HEK293 (cell line): Measurements from ENCODE around the gene DDN.

Experiments used
- GLI2 ChIP-seq: fragments of 450-650 bp; formaldehyde crosslinking; IDR thresholded peaks from 2 replicates; pipeline ENCODE4; 2017; ENCODE audit warnings: missing biosample characterization, missing genetic modification characterization, low read depth, borderline replicate concordance
- KLF9 ChIP-seq: fragments of 450-650 bp; formaldehyde crosslinking; IDR thresholded peaks from 2 replicates; pipeline ENCODE4 v1.5.1; 2016; ENCODE audit warnings: missing biosample characterization, missing genetic modification characterization, low read depth
- MYNN ChIP-seq: fragments of 450-650 bp; formaldehyde crosslinking; IDR thresholded peaks from 2 replicates; pipeline ENCODE4 v1.5.1; 2016; ENCODE audit warnings: missing biosample characterization, missing genetic modification characterization, borderline replicate concordance
- TRIM28 ChIP-seq: IDR thresholded peaks from 2 replicates; pipeline ENCODE4 v1.6.1; 2011; ENCODE audit warnings: low read length, control low read depth, borderline replicate concordance
- YY1 ChIP-seq: fragments of 450-650 bp; formaldehyde crosslinking; IDR thresholded peaks from 2 replicates; pipeline ENCODE4 v1.5.1; 2018; ENCODE audit warnings: missing biosample characterization, missing genetic modification characterization
- ZBTB26 ChIP-seq: fragments of 450-650 bp; formaldehyde crosslinking; optimal IDR thresholded peaks from 2 replicates; pipeline ENCODE3; 2016; ENCODE audit warnings: missing biosample characterization, mild to moderate bottlenecking, missing genetic modification characterization
- ZNF146 ChIP-seq: fragments of 450-650 bp; formaldehyde crosslinking; IDR thresholded peaks from 2 replicates; pipeline ENCODE4 v1.5.1; 2016; ENCODE audit warnings: missing biosample characterization, missing genetic modification characterization
- ZNF174 ChIP-seq: fragments of 450-650 bp; formaldehyde crosslinking; IDR thresholded peaks from 2 replicates; pipeline ENCODE4 v1.5.0; 2017; ENCODE audit warnings: missing biosample characterization, mild to moderate bottlenecking, missing genetic modification characterization
- ZNF184 ChIP-seq: fragments of 450-650 bp; IDR thresholded peaks from 2 replicates; pipeline ENCODE4 v1.5.1; 2018; ENCODE audit warnings: missing biosample characterization, mild to moderate bottlenecking, missing genetic modification characterization
- ZNF777 ChIP-seq: fragments of 450-650 bp; formaldehyde crosslinking; IDR thresholded peaks from 2 replicates; pipeline ENCODE4 v1.5.1; 2017; ENCODE audit warnings: missing biosample characterization, missing genetic modification characterization, borderline replicate concordance
- ZXDB ChIP-seq: fragments of 450-650 bp; formaldehyde crosslinking; IDR thresholded peaks from 2 replicates; pipeline ENCODE4 v1.5.1; 2016; ENCODE audit warnings: missing biosample characterization, missing genetic modification characterization
- TF ChIP-seq, protein P1 (sequence below): fragments of 450-650 bp; formaldehyde crosslinking; IDR thresholded peaks from 2 replicates; pipeline ENCODE4 v1.5.1; 2016; ENCODE audit warnings: missing biosample characterization, missing genetic modification characterization
- TF ChIP-seq, protein P2 (sequence below): fragments of 450-650 bp; formaldehyde crosslinking; IDR thresholded peaks from 2 replicates; pipeline ENCODE4 v1.5.1; 2016; ENCODE audit warnings: missing biosample characterization, missing genetic modification characterization, low read depth
- TF ChIP-seq, protein P3 (sequence below): fragments of 450-650 bp; formaldehyde crosslinking; IDR thresholded peaks from 2 replicates; pipeline ENCODE4 v1.5.1; 2016; ENCODE audit warnings: missing biosample characterization, missing genetic modification characterization

- no peak for TF ChIP-seq ZNF174 (tag by site-specific recombination)
- no peak for TF ChIP-seq MYNN (tag by site-specific recombination)
- TF ChIP-seq TRIM28 = no peak
- TF ChIP-seq, protein P1, sequence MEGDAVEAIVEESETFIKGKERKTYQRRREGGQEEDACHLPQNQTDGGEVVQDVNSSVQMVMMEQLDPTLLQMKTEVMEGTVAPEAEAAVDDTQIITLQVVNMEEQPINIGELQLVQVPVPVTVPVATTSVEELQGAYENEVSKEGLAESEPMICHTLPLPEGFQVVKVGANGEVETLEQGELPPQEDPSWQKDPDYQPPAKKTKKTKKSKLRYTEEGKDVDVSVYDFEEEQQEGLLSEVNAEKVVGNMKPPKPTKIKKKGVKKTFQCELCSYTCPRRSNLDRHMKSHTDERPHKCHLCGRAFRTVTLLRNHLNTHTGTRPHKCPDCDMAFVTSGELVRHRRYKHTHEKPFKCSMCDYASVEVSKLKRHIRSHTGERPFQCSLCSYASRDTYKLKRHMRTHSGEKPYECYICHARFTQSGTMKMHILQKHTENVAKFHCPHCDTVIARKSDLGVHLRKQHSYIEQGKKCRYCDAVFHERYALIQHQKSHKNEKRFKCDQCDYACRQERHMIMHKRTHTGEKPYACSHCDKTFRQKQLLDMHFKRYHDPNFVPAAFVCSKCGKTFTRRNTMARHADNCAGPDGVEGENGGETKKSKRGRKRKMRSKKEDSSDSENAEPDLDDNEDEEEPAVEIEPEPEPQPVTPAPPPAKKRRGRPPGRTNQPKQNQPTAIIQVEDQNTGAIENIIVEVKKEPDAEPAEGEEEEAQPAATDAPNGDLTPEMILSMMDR = no peak
- no peak for TF ChIP-seq ZBTB26 (tag by site-specific recombination)
- TF ChIP-seq ZNF777 (tag by site-specific recombination) = no peak
- TF ChIP-seq KLF9 (tag by site-specific recombination) = no peak
- no peak for TF ChIP-seq ZNF184 (tag by site-specific recombination)
- TF ChIP-seq, protein P2, sequence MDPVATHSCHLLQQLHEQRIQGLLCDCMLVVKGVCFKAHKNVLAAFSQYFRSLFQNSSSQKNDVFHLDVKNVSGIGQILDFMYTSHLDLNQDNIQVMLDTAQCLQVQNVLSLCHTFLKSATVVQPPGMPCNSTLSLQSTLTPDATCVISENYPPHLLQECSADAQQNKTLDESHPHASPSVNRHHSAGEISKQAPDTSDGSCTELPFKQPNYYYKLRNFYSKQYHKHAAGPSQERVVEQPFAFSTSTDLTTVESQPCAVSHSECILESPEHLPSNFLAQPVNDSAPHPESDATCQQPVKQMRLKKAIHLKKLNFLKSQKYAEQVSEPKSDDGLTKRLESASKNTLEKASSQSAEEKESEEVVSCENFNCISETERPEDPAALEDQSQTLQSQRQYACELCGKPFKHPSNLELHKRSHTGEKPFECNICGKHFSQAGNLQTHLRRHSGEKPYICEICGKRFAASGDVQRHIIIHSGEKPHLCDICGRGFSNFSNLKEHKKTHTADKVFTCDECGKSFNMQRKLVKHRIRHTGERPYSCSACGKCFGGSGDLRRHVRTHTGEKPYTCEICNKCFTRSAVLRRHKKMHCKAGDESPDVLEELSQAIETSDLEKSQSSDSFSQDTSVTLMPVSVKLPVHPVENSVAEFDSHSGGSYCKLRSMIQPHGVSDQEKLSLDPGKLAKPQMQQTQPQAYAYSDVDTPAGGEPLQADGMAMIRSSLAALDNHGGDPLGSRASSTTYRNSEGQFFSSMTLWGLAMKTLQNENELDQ = no peak
- TF ChIP-seq, protein P3, sequence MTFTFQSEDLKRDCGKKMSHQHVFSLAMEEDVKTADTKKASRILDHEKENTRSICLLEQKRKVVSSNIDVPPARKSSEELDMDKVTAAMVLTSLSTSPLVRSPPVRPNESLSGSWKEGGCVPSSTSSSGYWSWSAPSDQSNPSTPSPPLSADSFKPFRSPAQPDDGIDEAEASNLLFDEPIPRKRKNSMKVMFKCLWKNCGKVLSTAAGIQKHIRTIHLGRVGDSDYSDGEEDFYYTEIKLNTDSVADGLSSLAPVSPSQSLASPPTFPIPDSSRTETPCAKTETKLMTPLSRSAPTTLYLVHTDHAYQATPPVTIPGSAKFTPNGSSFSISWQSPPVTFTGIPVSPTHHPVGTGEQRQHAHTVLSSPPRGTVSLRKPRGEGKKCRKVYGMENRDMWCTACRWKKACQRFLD (tag by site-specific recombination) = no peak
- TF ChIP-seq GLI2 (tag by site-specific recombination) = no peak
- no peak for TF ChIP-seq ZNF146 (tag by site-specific recombination)
- no peak for TF ChIP-seq ZXDB
- TF ChIP-seq YY1 (tag by site-specific recombination) = no peak
Measured at GRCh38 chr12:49013428-49013827, 14.3 kb upstream of the DDN start.
